Keratinocyte (primary cell): ENCODE results near the gene ADARB2.

ENCODE experiments used
- CTCF ChIP-seq, 3 experiments: IDR thresholded peaks in 1 of 3; conservative IDR thresholded peaks in 1 of 3; optimal IDR thresholded peaks in 1 of 3; 2 replicates in 2 of 3; 3 replicates in 1 of 3; pipeline versions ENCODE3 to v1.5.1; 2011; ENCODE audit warnings: low read length in 3 of 3, mild to moderate bottlenecking in 3 of 3, moderate library complexity in 2 of 3, control low read depth in 1 of 3, inconsistent platforms in 1 of 3; ENCODE audit not compliant: insufficient read depth in 2 of 3; ENCODE audit errors: extremely low read depth in 1 of 3
- EZH2 ChIP-seq: IDR thresholded peaks from one replicate; pipeline ENCODE4 v1.6.1; 2012; ENCODE audit warnings: inconsistent platforms, mild to moderate bottlenecking, low read length, moderate library complexity

GRCh38 chr10:1270490-1270889 lies 466.8 kb downstream of the ADARB2 start:
- TF ChIP-seq CTCF (optimal IDR thresholded peaks at IDR 0.05 in 1 of 3, IDR thresholded peaks at IDR 0.05 in 1 of 3, conservative IDR thresholded peaks at IDR 0.05 in 1 of 3; ENCODE audit: extremely low read depth in 1 of 3, insufficient read depth in 2 of 3, low read length in 3 of 3) (no peak), EZH2 (no peak)
